Measurements from ENCODE around the gene NCOA1.
"Not testable (repeated sequence)": the region's sequence is repeated elsewhere in the genome, so short reads cannot be mapped to it uniquely, and the experiment has no call there.

DNA sequence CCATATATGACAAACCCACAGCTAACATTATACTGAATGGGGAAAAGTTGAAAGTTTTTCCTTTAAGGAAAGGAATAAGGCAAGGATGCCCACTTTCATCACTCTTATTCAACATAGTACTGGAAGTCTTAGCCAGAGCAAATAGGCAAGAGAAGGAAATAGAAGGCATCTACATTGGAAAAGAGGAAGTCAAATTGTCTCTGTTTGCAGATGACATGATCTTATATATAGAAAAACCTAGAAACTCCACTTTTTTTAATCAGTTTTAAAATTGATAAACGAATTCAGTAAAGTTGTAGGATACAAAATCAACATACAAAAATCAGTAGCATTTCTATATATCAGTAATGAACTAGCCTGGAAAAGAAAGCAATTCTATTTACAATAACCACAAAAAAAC lies 90.9 kb downstream of the NCOA1 start:
- TF ChIP-seq CTCF (optimal IDR thresholded peaks at IDR 0.05 in 1 of 3, IDR thresholded peaks at IDR 0.05 in 1 of 3, conservative IDR thresholded peaks at IDR 0.05 in 1 of 3; ENCODE audit: extremely low read depth in 1 of 3, insufficient read depth in 2 of 3, low read length in 3 of 3); EZH2 (IDR thresholded peaks at IDR 0.05; ENCODE audit: low read length): not testable (repeated sequence)

Data from keratinocyte (primary cell).